Effector memory CD8-positive, alpha-beta T cell (primary cell): Measurements from ENCODE around the gene CHD6.
A peak's percentile ranks its signal among the peaks of the same experiment; 100 is the strongest.
"Not testable (repeated sequence)": the region's sequence is repeated elsewhere in the genome, so short reads cannot be mapped to it uniquely, and the experiment has no call there.

Experiments used
- ATAC-seq: fragments of 150-1000 bp; cut with Tn5 transposase; replicated peaks from 2 replicates; pipeline ENCODE4 v1.10.0; 2021; ENCODE audit warnings: mild to moderate bottlenecking, moderate library complexity
- DNase-seq, 3 experiments: peaks; one replicate each; pipeline ENCODE4 v3.0.0; 2021
- H3K27ac Mint-ChIP-seq, 2 donors: one replicate each; pipeline ENCODE4 v1.8.0; 2022; ENCODE audit warnings: mild to moderate bottlenecking in 2 of 2, mixed read lengths in 2 of 2, moderate library complexity in 2 of 2
- H3K27me3 Mint-ChIP-seq, 2 donors: one replicate each; pipeline ENCODE4 v1.8.0; 2022; ENCODE audit warnings: mixed read lengths in 2 of 2
- H3K36me3 Mint-ChIP-seq: one replicate; pipeline ENCODE4 v1.8.0; 2022; ENCODE audit warnings: mild to moderate bottlenecking, moderate library complexity, mixed read lengths; ENCODE audit not compliant: insufficient read depth
- H3K4me1 Mint-ChIP-seq, 2 donors: one replicate each; pipeline ENCODE4 v1.8.0; 2022; ENCODE audit warnings: low read depth in 2 of 2, mixed read lengths in 2 of 2
- H3K4me3 Mint-ChIP-seq, 2 donors: one replicate each; pipeline ENCODE4 v1.8.0; 2022; ENCODE audit warnings: mild to moderate bottlenecking in 2 of 2, mixed read lengths in 2 of 2, moderate library complexity in 2 of 2
- H3K9me3 Mint-ChIP-seq, 2 donors: one replicate each; pipeline ENCODE4 v1.8.0; 2022; ENCODE audit warnings: mixed read lengths in 2 of 2

Gene CHD6

DNA sequence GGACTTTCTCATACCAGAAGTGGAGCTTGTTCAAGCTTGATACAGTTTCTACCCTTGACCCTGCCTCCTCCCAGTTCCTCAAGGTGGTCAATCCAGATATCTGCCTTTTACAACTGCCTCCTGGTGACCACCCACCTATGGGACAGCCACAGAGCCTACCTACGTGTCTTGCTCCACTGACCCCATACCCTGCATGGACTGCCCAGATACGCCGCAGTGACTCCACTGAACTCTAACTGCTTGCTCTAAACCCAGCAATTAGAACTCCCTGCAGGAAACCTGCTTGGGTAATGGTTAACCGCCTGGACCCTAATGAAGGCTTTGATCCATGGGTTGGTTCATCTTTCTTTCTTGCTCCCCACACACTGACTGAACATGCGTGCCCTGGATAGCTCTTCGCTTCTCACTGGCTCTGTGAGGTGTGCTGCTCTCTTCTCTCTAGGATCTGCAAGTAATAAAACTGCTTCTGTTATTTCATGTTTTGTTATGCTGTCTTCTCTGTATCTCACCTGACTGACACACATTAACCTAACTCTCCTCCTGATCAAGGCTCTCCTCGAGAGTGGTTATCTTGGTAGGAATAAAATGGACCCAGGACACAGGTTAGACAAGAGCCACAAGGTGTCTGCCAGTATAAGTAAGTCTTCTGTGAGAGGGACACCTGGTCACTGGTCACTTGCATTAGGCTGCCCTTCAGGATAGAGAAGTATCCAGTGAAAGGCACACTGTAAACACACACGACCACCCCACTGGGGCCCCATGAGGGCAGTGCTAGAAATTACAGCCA lies 79.2 kb downstream of the CHD6 start:
- Mint-ChIP-seq H3K4me3 (no peak overlapping the region), H3K9me3 (peaks cover 0 to 2% of the 10 kb centered on the region in 2 donors), H3K36me3 (peaks cover 10% of the 10 kb centered on the region), H3K4me1 (peaks cover 10 to 16% of the 10 kb centered on the region in 2 donors), H3K27ac (peak overlapping the region in 1 of 2 donors; percentile 25), H3K27me3 (no peaks in the 10 kb centered on the region)
- ATAC-seq (no peak), DNase-seq (no peak)

DNA sequence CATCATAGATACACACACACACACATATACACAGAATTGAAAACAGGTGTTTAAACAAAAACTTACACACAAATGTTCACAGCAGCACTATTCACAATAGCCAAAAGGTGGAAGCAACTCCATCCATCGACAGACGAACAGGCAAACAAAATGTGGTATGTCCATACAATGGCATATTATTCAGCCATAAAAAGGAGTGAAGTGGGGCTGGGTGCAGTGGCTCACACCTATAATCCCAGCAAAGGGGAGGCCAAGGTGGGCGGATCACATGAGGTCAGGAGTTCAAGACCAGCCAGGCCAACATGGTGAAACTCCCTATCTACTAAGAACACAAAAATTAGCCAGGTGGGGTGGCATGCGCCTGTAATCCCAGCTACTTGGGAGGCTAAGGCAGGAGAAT lies 80.3 kb downstream of the CHD6 start:
- peaks cover 0 to 2% of the 10 kb centered on the region in 2 donors for H3K9me3 Mint-ChIP-seq
- no peaks in the 10 kb centered on the region for H3K27me3 Mint-ChIP-seq
- peaks cover 13 to 20% of the 10 kb centered on the region in 2 donors for H3K4me1 Mint-ChIP-seq
- DNase-seq (no peak), ATAC-seq (no peak)
- peaks cover 15% of the 10 kb centered on the region for H3K36me3 Mint-ChIP-seq
- H3K4me3 Mint-ChIP-seq = no peak overlapping the region
- no peak overlapping the region for H3K27ac Mint-ChIP-seq

DNA sequence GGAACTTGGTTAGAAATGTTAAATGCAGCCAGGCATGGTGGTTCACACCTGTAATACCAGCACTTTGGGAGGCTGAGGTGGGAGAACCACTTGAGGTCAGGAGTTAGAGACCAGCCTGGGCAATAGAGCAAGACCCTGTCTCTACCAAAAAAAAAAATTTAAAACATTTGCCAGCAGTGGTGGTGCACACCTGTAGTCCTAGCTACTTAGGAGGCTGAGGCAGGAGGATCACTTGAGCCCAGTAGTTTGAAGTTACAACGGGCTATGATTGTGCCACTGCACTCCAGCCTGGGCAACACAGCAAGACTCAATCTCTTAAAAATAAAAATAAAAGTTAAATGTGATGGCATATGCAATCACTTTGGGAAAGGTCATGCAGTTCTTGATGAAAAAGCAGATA lies 82.6 kb downstream of the CHD6 start:
- H3K36me3 Mint-ChIP-seq = peaks cover 21% of the 10 kb centered on the region
- not testable (repeated sequence) for H3K9me3 Mint-ChIP-seq, H3K4me3 Mint-ChIP-seq, H3K27me3 Mint-ChIP-seq, DNase-seq, ATAC-seq
- H3K27ac Mint-ChIP-seq = peak overlapping the region in 1 of 2 donors; percentile 10
- peaks cover 16 to 31% of the 10 kb centered on the region in 2 donors for H3K4me1 Mint-ChIP-seq

DNA sequence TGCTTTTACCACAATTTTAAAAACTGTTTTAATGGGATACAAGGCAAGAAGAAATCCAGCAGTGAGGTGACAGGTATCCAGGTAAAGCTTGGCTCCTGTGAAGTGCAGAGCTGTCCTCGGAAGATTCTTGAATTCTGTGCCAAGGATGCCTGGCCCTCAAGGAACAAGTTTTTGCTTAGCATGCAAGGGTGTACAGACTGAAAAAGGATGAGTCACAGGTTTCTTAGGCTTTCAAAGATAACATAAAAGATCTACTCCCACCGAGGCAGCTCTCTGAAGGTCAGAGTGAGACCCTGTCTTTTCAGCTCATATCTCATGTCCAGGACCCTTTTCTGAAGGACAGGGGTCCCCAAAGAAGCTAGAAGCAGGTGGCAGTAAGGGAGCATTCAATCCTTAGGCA lies 83.3 kb downstream of the CHD6 start:
- H3K36me3 Mint-ChIP-seq = peaks cover 21% of the 10 kb centered on the region
- peak overlapping the region in 1 of 2 donors; percentile 10 for H3K27ac Mint-ChIP-seq
- peaks cover 0 to 2% of the 10 kb centered on the region in 2 donors for H3K9me3 Mint-ChIP-seq
- no peak for DNase-seq
- no peaks in the 10 kb centered on the region for H3K27me3 Mint-ChIP-seq
- H3K4me1 Mint-ChIP-seq = peaks cover 16 to 35% of the 10 kb centered on the region in 2 donors
- no peak for ATAC-seq
- H3K4me3 Mint-ChIP-seq = no peak overlapping the region

DNA sequence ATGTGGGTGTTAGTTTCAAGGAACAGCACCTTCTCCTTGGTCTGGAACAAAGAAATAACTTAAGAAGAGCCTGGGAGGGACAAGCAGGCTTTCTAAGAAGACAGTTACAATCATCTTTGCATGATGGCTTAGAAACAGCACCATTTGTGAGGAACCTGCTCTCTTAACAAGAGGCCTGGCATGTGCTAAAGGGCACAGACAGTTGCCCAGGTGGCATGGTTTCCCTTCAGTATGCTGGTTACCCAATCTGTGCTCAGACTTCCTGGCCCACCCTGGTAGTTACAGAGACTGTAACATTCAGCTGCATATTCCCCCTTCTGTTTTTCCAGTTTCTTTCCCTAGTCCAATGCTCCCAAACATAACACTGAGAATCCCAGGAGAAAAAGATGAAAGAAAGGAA lies 84.0 kb downstream of the CHD6 start:
- Mint-ChIP-seq H3K36me3 (peaks cover 21% of the 10 kb centered on the region), H3K4me3 (no peak overlapping the region), H3K27ac (peak overlapping the region in 1 of 2 donors; percentile 16), H3K4me1 (peaks cover 18 to 40% of the 10 kb centered on the region in 2 donors), H3K9me3 (peaks cover 0 to 2% of the 10 kb centered on the region in 2 donors), H3K27me3 (no peaks in the 10 kb centered on the region)
- no peak for DNase-seq
- ATAC-seq = no peak

DNA sequence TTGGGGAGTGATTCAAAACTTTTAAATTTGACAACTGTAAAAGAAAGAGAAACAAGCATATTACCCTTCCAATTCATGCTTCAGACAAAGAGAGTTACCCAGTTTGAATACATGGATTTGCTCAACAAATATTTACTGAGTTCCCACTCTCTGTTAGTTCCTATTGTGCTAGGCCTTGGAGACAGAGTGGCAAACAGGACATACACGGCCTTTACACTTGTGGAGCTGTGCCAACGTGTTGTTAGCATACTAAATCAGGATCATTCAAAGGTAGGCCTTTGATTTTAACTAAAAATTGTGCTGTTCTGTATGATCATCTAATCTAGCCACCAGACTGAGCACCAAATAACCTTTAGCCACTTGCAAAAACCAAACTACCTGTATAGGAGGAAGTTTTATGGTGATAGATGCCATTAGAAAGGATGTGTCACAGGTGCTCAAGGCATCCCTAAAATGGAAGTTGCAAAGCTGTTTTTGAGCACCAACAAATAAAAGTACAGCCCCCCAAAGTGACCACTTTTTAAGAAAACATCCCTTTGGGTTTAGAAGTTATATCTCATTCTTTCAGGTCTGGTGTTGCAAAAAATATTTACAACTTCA lies 84.5 kb downstream of the CHD6 start:
- Mint-ChIP-seq H3K36me3 (peaks cover 21% of the 10 kb centered on the region), H3K27ac (peak overlapping the region in 1 of 2 donors; percentile 16), H3K4me1 (peaks cover 15 to 43% of the 10 kb centered on the region in 2 donors), H3K27me3 (no peaks in the 10 kb centered on the region), H3K4me3 (no peak overlapping the region), H3K9me3 (no peaks in the 10 kb centered on the region)
- ATAC-seq = no peak
- DNase-seq = no peak

DNA sequence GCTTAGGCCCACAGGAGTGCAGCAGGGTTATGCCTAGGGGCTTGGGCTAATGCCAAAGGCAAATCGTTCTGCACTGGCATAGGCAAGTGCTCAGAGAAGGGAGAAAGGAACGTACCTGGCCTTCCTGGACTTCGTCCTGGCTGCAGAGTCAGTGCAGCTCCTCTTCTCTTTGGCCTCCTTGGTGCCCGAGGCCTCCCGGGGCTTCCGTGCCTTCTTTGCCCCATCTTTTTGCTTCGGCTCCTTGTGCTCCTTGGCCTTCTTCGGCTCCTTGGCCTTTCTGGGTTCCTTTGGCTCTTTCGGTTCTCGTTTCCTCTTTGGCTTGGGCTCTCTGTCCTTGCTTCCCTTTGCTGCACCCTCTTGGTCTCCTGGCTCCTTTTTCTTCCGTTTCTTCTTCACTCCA lies 85.2 kb downstream of the CHD6 start:
- no peak overlapping the region for H3K27ac Mint-ChIP-seq
- peaks cover 15 to 43% of the 10 kb centered on the region in 2 donors for H3K4me1 Mint-ChIP-seq
- H3K27me3 Mint-ChIP-seq = no peaks in the 10 kb centered on the region
- ATAC-seq (no peak), DNase-seq (no peak)
- no peaks in the 10 kb centered on the region for H3K9me3 Mint-ChIP-seq
- H3K36me3 Mint-ChIP-seq = peaks cover 18% of the 10 kb centered on the region
- no peak overlapping the region for H3K4me3 Mint-ChIP-seq

DNA sequence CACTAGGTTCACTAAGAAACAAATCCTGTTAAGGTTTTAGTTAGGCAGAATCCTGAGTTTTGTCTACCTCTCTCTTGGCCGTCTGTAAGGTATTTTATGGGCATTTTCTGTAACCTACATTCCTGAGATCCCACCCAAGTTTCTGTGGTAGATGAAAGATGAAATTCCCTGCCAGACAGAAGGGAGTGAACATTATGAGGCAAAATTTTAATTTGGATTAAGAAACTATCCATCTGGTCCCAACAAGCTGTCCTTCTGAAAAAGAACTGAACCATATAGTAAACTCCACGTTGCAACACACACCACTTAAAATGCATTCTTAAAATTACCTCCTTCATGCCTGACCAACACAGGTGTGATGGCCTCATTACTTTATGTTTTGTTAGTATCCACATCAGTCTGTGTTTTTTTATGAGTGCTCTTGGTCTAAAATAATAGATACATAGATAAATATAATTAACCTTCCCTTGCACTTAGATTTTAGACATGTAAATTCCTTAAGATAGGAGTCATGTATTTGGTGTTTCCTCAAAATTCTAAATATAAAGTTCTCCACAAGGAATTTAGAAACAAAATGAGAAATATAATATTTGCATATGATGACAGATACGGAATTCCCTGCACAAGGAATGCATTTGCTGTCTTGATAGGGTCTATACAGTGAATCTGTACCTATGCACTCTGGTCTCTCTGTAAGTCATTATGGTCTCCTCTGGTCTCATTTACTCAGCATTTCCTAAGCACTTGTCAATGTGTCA lies 86.5 kb downstream of the CHD6 start:
- DNase-seq (no peak), ATAC-seq (no peak)
- no peak overlapping the region for H3K27ac Mint-ChIP-seq
- no peaks in the 10 kb centered on the region for H3K27me3 Mint-ChIP-seq
- no peak overlapping the region for H3K4me3 Mint-ChIP-seq
- H3K36me3 Mint-ChIP-seq = peaks cover 16% of the 10 kb centered on the region
- H3K9me3 Mint-ChIP-seq = no peaks in the 10 kb centered on the region
- peaks cover 18 to 47% of the 10 kb centered on the region in 2 donors for H3K4me1 Mint-ChIP-seq

DNA sequence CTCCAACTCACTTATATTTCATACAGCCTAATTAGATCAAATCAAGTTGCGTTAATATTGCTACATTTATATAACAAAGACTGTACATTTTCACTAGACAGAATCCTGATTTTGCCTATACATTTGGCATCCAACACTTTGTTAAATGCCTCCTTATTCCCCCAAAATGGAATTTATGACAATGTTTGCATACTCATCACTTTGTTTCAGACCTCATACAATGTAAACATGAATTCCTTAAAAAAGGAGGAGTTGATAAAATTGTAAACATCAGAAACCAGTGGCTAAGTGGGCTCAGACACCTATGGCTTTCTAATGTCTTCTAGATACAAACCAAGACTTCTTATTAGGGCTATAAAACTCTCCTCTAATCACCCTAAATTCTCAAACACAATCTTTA lies 87.3 kb downstream of the CHD6 start:
- no peak for ATAC-seq
- H3K27ac Mint-ChIP-seq = no peak overlapping the region
- H3K4me1 Mint-ChIP-seq = peaks cover 22 to 55% of the 10 kb centered on the region in 2 donors
- no peaks in the 10 kb centered on the region for H3K9me3 Mint-ChIP-seq
- no peaks in the 10 kb centered on the region for H3K27me3 Mint-ChIP-seq
- H3K4me3 Mint-ChIP-seq = no peak overlapping the region
- peaks cover 18% of the 10 kb centered on the region for H3K36me3 Mint-ChIP-seq
- no peak for DNase-seq

DNA sequence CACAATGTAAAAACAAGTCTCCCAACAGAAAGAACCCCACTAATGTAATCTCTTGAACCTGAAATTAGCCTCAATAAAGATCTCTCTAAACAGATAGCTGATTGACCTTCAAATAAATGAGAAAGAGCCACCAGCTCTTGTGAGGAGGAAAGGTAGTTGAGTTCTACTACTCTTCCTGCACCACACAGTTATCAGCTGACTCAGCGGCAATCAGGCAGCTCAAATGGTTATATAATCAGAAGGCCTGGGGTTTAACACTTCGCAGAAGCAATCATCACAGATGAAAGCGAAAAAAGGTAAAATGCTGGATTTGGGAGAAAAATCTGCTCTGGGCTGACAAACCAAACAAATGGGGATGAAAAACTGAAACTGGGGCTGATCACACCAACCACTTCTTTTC lies 91.8 kb downstream of the CHD6 start:
- DNase-seq (no peak), ATAC-seq (no peak)
- H3K36me3 Mint-ChIP-seq = peaks cover 7% of the 10 kb centered on the region
- peak overlapping the region; percentile 70 to 78 for H3K27ac Mint-ChIP-seq
- H3K9me3 Mint-ChIP-seq = no peaks in the 10 kb centered on the region
- no peak overlapping the region for H3K4me3 Mint-ChIP-seq
- H3K4me1 Mint-ChIP-seq = peaks cover 30 to 56% of the 10 kb centered on the region in 2 donors
- H3K27me3 Mint-ChIP-seq = no peaks in the 10 kb centered on the region

DNA sequence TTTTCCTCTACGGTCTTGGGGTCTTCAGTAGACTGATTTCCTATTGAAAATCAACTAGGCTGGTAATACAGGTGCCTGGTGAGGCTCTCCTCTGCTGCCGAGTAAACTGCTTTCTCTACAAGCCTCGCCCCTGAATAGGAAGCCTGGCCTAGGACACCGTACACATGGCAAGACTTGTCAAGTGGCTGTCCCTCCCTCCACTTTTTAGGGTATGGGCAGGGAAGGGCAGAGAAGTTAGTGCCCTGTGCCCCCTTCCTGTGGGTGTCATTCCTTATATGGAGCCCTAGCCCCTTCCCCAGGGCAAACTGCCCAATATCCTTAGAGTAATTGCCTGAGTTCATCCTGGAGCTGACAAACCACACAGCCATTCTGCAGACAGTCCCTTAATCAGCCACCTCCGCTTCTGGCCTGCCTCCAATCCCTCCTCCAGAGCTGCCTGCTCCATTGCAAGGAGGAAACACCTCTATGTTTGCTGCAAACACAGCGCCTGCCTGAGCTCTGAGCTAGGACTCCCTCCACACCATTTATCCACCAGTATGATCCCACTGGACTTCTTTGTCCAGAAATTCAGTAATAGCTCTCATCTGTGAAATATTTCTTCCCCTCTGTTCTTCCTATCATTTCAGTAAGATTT lies 93.1 kb downstream of the CHD6 start:
- H3K27me3 Mint-ChIP-seq = no peaks in the 10 kb centered on the region
- DNase-seq (no peak), ATAC-seq (no peak)
- H3K9me3 Mint-ChIP-seq = no peaks in the 10 kb centered on the region
- H3K27ac Mint-ChIP-seq = peak overlapping the region; percentile 2 to 49
- no peak overlapping the region for H3K4me3 Mint-ChIP-seq
- H3K4me1 Mint-ChIP-seq = peaks cover 28 to 47% of the 10 kb centered on the region in 2 donors
- peaks cover 7% of the 10 kb centered on the region for H3K36me3 Mint-ChIP-seq

DNA sequence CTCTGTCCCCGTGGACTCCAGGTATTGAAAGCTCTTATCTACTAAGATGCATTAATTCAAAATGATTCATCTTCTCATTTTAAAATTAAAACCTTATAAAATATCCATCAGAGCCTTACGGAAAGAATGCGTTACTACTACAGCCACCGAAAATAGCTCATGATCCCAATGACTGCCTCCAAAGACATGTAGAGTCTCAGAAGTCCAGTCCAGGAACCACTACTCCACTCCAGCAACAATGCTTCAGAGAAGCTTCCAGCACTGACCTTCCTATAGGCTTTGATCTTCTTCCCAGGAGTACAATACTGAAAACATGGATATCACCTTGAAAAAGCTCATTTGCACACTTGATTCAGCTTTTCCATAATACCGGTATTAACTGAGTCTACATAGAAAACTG lies 94.3 kb downstream of the CHD6 start:
- Mint-ChIP-seq H3K9me3 (no peaks in the 10 kb centered on the region), H3K4me1 (peaks cover 24 to 42% of the 10 kb centered on the region in 2 donors), H3K27me3 (no peaks in the 10 kb centered on the region), H3K36me3 (peaks cover 7% of the 10 kb centered on the region), H3K4me3 (no peak overlapping the region), H3K27ac (no peak overlapping the region)
- ATAC-seq (no peak), DNase-seq (no peak)

DNA sequence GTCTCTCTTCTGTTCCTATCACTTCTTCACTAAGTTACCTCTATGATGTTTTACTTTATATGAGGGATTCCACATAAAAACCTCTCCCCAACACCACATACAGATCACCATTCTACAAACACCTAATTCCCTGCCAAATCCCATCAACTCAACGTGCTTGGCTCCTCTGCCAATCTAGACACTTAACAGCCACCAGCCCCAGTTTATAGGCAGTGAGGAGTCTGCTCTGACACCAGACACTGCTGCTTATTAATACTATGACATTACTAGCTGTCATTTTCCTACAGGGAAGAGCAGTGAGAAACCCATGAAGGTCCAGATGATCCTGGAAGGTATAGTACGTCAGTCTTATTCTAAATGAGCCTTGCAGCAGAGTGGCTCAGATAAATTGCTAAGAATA lies 104.3 kb downstream of the CHD6 start:
- no peak overlapping the region for H3K4me3 Mint-ChIP-seq
- DNase-seq = no peak
- no peaks in the 10 kb centered on the region for H3K9me3 Mint-ChIP-seq
- no peak overlapping the region for H3K27ac Mint-ChIP-seq
- H3K36me3 Mint-ChIP-seq = peaks cover 26% of the 10 kb centered on the region
- ATAC-seq = no peak
- H3K27me3 Mint-ChIP-seq = no peaks in the 10 kb centered on the region
- H3K4me1 Mint-ChIP-seq = peaks cover 18 to 39% of the 10 kb centered on the region in 2 donors
